Muscle of leg (tissue), 11 donors: ENCODE results near the gene SOX8. TPM values are rescaled to one million over a fixed set of nuclear protein-coding genes. Genes with fewer than 3 reads are reported as not detected.
"Not testable (repeated sequence)": the region's sequence is repeated elsewhere in the genome, so short reads cannot be mapped to it uniquely, and the experiment has no call there.

Experiments used
- DNase-seq: peaks from one replicate; pipeline ENCODE4 v3.0.0; 2013
- H3K27ac ChIP-seq: one replicate; pipeline ENCODE4 v1.5.1; 2013; ENCODE audit warnings: mild to moderate bottlenecking, low read length, control low read depth
- H3K27me3 ChIP-seq: one replicate; pipeline ENCODE4 v1.6.1; 2013; ENCODE audit warnings: low read length; ENCODE audit not compliant: control insufficient read depth, insufficient read depth
- H3K36me3 ChIP-seq: one replicate; pipeline ENCODE4 v1.6.1; 2013; ENCODE audit warnings: low read length; ENCODE audit not compliant: control insufficient read depth, insufficient read depth
- H3K4me1 ChIP-seq: one replicate; pipeline ENCODE4 v1.6.1; 2013; ENCODE audit warnings: low read length; ENCODE audit not compliant: control insufficient read depth, insufficient read depth
- H3K4me3 ChIP-seq: one replicate; pipeline ENCODE4 v1.5.1; 2013; ENCODE audit warnings: low read length, control low read depth
- H3K9me3 ChIP-seq: replicated peaks from 2 replicates; pipeline ENCODE4 v1.6.1; 2013; ENCODE audit warnings: low read depth, low read length; ENCODE audit not compliant: control insufficient read depth
- WGBS: methylation state at CpG from one replicate; pipeline ENCODE4 v1.1.5; 2013; ENCODE audit warnings: missing lambda C conversion rate; ENCODE audit not compliant: insufficient coverage; 5-methylcytosine and 5-hydroxymethylcytosine counted together
- polyA plus RNA-seq, 8 donors: library from polyadenylated mRNA; unstranded; fragments of 120-200 nt; gene quantifications; one replicate each; pipeline versions ENCODE4 v1.2.1 to v1.2.3, GENCODE V29; 2013; ENCODE audit warnings: inconsistent platforms in 1 of 8, low replicate concordance in 1 of 8; ENCODE audit not compliant: insufficient read length in 8 of 8, insufficient read depth in 1 of 8
- total RNA-seq: library from RNA; stranded (reverse); fragments of 120-200 nt; gene quantifications from one replicate; pipeline ENCODE4 v1.2.4, GENCODE V29; 2013

Gene SOX8
- total and polyA plus RNA-seq, 9 donors, result 31.1 to 50.9 (median 41.4) TPM

DNA sequence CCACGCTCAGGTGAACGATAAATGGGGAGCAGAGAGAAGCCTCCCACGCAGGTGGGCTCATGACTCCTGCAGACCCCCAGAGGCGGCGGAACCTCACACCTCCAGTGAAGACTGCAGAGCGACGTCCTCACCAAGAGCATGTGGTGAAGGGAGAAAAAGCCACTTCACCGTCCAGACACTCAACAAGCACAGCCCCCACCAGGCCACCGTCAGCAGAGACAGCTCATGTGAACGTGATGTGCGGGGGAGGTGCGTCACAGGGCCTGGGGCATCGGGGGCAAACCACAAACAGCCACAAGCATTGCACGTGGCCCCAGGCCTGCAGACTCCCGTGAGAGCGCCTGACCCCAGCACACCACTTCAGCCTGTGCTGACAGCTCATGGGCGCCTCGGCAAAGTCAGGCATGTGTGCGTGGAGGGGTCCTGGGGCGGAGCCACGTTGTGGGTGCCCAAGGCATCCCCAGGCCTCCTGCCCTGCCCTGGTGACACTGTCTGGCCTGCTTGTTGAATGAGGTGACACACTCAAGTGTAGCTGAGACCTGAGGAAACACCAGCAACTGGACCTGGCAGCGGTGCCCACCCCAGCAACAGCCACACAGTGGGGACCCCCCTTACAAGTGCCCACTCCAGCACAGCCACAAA is 29.8 kb upstream of the SOX8 start:
- peaks cover 2% of the 10 kb centered on the region for H3K4me1 ChIP-seq
- no peaks in the 10 kb centered on the region for H3K9me3 ChIP-seq
- H3K36me3 ChIP-seq, result peaks cover 23% of the 10 kb centered on the region
- H3K27me3 ChIP-seq, result no peaks in the 10 kb centered on the region
- no peak for DNase-seq
- no peak overlapping the region for H3K4me3 ChIP-seq
- H3K27ac ChIP-seq, result no peak overlapping the region
- 74% methylated on average over 16 of the region's 22 CpGs for WGBS

DNA sequence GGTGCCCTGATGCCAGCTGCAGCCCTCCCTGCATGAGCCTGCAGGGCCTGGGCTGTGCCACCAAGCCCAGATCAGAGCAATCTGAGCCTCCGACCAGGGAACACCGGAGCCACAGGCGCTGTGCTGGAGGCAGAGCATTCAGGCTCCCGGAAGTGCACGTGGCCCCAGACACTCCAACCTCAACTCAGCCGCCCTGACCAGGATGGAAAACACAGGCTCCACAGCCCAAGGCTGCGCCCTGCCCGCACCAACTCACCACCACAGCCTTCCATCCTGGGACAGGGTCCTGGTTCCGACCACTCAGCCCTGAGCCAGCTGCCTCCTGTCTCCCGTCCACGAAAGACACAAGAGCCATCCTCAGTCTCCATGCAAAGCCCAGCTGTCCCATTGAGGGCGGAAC is 29.2 kb upstream of the SOX8 start:
- DNase-seq, result no peak
- Histone ChIP-seq H3K27me3 (no peaks in the 10 kb centered on the region), H3K27ac (no peak overlapping the region), H3K36me3 (peaks cover 19% of the 10 kb centered on the region), H3K4me3 (no peak overlapping the region), H3K4me1 (peaks cover 2% of the 10 kb centered on the region), H3K9me3 (peaks cover 2% of the 10 kb centered on the region)
- 84% methylated on average over 12 of the region's 12 CpGs for WGBS

DNA sequence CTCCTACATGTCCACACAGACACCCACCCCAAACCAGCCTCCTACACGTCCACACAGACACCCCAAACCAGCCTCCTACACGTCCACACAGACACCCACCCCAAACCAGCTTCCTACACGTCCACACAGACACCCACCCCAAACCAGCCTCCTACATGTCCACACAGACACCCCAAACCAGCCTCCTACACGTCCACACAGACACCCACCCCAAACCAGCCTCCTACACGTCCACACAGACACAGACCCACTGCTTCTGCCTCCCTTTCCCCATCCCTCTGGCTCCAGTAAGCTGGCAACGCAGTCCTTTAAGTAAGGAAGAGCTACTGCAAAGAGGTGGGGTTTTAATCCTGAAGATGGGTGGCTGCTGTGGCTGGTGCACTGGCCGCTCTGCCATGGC is 27.8 kb upstream of the SOX8 start:
- H3K4me3 ChIP-seq, H3K27me3 ChIP-seq, H3K27ac ChIP-seq, DNase-seq, H3K4me1 ChIP-seq, H3K9me3 ChIP-seq: not testable (repeated sequence)
- 100% methylated on average over 1 of the region's 7 CpGs for WGBS
- peaks cover 17% of the 10 kb centered on the region for H3K36me3 ChIP-seq

DNA sequence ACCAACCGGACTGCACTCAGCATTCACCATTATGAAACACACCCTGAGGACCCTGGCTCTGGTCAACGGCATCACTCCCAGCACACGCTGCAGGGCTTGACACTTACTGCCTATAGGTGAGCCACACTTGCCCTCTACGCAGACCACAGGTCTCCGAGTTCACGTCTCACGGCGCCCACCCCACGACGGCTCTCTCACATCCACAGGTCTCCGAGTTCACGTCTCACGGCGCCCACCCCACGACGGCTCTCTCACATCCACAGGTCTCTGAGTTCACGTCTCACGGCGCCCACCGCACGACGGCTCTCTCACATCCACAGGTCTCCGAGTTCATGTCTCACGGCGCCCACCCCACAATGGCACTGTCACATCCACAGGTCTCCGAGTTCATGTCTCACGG is 25.8 kb upstream of the SOX8 start:
- H3K4me1 ChIP-seq, H3K9me3 ChIP-seq, H3K27me3 ChIP-seq, H3K4me3 ChIP-seq, DNase-seq, H3K27ac ChIP-seq: not testable (repeated sequence)
- 95% methylated on average over 23 of the region's 27 CpGs for WGBS
- peaks cover 17% of the 10 kb centered on the region for H3K36me3 ChIP-seq

DNA sequence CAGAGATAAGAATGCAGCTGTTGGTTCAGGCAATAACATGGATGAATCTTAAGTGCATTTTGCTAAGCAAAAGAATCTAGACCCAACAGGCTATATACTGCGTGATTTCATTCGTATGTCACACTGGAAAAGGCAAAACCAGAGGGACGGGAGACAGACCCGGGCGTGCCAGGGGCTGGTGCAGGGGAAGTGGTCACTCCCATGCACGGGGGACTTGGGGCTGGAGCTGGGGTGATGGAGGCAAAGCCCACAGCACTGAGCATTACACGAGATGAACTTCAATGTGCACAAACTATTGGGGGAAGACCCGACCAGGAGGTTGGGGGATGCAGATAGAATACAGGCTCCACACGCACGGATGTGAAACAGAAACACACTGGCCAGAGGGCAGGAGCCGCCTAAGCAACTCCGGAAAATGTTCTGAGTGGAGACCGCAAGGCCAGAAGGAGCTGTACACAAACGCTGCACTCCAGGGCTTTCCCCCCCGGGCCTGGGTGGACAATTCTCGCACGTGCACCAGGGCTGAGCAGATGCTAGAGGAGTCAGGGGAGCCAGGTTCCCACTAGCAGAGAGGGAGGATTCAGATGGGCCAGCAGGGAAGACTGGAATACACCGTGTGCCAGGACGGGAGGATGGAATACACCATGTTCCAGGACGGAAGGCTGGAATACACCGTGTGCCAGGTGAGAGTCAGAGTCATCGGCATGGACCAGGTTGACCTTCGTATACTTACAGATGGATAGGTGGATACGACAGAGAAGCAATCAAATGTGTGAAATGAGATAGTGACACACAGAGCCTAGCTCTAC is 22.1 kb upstream of the SOX8 start:
- Histone ChIP-seq H3K27ac (no peak overlapping the region), H3K36me3 (no peaks in the 10 kb centered on the region), H3K27me3 (no peaks in the 10 kb centered on the region), H3K4me3 (no peak overlapping the region), H3K9me3 (peaks cover 6% of the 10 kb centered on the region), H3K4me1 (peaks cover 14% of the 10 kb centered on the region)
- 67% methylated on average over 24 of the region's 24 CpGs for WGBS
- no peak for DNase-seq

DNA sequence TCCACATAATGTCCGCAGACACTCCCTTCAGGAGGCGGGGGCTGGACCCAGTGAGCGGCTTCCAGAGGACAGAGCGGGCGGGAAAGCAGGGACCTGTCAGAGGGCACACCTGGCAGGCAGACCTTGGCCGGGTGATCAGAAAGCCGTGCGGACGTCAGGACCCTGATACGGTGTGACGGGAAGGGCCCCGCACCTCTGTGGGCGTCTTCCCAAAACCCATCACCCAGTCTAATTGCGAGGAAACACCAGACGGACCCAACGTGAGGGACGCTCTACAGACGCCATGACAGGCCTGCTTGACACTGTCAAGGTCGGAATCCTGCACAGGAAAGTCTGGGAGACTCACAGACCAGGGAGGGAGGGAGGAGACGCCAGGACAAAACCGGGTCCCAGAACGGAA is 19.2 kb upstream of the SOX8 start:
- peaks cover 17% of the 10 kb centered on the region for H3K36me3 ChIP-seq
- WGBS, result 87% methylated on average over 6 of the region's 22 CpGs
- peaks cover 12% of the 10 kb centered on the region for H3K9me3 ChIP-seq

DNA sequence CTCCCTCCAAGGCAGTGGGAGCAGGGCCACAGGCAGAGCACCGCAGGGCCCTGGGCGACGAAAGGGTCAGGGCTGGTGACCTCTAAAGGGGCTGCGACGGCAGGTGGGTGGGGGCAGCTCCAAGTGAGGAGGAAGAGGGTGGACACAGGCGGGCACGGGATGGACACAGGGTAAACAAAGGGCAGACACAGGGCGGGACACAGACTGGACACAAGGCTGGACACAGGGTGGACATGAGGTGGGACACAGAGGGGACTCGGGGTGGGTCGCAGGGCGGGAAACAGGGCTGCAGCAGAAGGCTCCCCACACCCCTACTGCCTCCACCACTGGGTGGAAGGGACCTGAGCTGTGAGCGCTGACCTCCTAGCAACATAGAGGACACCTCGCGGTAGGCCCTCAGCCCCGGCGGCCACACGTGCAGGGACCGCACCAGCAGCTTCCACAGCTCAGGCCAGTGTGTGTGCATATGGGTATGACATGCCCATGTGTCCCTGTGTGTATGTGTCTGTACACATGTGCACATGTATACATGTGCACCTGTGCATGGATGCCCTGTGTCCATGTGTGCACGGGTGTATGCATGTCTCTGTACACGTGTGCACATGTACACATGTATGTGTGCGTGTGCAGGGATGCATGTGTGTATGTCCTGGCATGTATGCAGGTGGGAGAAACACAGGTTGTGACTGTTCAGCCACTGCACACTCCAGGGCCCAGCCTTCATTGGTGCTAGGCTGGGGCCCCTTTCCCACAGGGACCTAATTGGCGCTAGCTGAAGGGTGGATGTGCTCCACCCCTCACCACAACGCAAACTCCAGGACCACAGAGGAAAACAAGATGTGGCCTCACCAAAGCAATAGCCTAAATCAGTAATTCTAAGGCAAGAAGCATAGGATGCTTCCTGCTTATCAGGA is 18.4 kb upstream of the SOX8 start:
- WGBS, result 88% methylated on average over 16 of the region's 23 CpGs
- Histone ChIP-seq H3K27me3 (no peaks in the 10 kb centered on the region), H3K27ac (no peak overlapping the region), H3K4me1 (peaks cover 31% of the 10 kb centered on the region), H3K4me3 (no peak overlapping the region), H3K36me3 (peaks cover 24% of the 10 kb centered on the region), H3K9me3 (peaks cover 7% of the 10 kb centered on the region)
- DNase-seq, result no peak

More for the DNA sequence above, 19.2 kb upstream of the SOX8 start:
- peaks cover 29% of the 10 kb centered on the region for H3K4me1 ChIP-seq
- H3K27ac ChIP-seq, result no peak overlapping the region
- H3K4me3 ChIP-seq, result no peak overlapping the region
- no peak for DNase-seq
- no peaks in the 10 kb centered on the region for H3K27me3 ChIP-seq

DNA sequence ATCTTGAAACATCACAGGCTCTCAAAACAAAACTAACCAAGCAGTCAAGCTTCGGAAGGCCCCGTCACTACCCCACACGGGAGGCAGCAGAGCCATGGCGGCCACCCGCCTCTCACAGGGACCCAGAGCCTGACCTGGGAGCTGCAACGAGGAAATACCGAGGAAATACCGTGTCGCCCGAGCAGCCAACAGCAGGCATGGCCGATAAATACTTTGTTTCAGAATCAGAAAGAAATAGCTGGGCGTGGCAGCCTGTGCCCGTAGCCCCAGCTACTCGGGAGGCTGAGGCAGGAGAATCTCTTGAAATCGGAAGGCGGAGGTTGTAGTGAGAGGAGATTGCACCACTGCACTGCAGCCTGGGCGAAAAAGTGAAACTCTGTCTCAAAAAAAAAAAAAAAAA is 17.7 kb upstream of the SOX8 start:
- Histone ChIP-seq H3K9me3 (peaks cover 7% of the 10 kb centered on the region), H3K36me3 (peaks cover 26% of the 10 kb centered on the region), H3K4me3 (no peak overlapping the region), H3K27ac (no peak overlapping the region), H3K4me1 (peaks cover 34% of the 10 kb centered on the region), H3K27me3 (no peaks in the 10 kb centered on the region)
- DNase-seq, result no peak
- 71% methylated on average over 11 of the region's 17 CpGs for WGBS

DNA sequence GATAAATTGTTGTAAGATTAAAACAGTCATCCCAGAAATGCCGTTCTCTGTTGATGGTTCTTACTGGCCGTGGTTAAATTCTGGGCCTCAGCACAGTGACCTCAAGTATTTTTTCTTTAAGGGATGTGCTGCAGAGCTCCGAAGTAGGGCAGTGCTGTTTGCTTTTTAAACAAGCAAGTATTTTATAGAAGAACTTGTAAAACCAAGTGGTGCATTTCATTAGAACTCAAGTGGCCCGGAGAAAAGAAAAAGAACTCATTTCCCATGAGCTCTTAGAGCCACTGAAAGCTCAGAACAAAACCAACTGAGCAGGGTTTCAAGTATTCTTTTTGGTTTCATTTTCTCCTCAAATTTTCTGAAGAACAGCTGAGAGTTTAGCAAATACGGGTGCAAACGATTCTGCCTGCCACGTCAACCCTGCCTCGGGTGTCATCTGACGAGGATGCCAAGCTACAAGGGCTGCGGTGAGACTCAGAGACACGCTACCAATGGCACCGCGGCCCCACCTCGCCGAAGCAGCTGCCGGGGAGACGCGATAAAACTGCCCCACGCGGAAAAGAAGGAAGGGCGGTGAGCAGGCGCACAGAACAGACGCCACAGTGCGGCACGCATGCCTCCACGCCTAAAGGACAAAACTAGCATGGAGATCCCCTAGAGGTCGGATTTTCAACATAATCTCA is 17.1 kb upstream of the SOX8 start:
- DNase-seq, result no peak
- Histone ChIP-seq H3K4me1 (peaks cover 38% of the 10 kb centered on the region), H3K36me3 (peaks cover 29% of the 10 kb centered on the region), H3K4me3 (no peak overlapping the region), H3K9me3 (peaks cover 7% of the 10 kb centered on the region), H3K27me3 (no peaks in the 10 kb centered on the region), H3K27ac (peak overlapping the region; percentile 38)
- WGBS, result 78% methylated on average over 23 of the region's 27 CpGs
